ENCODE measurements around the gene CLK3. TPM values are rescaled to one million over a fixed set of nuclear protein-coding genes. Genes with fewer than 3 reads are reported as not detected.

CLK3 gene
- total and polyA plus RNA-seq, 10 of the 15 experiments (the other 5 are each of a cell fraction or from before 2014, with no cell fraction given) = 3.3 to 169 (median 66.2) TPM

DNA sequence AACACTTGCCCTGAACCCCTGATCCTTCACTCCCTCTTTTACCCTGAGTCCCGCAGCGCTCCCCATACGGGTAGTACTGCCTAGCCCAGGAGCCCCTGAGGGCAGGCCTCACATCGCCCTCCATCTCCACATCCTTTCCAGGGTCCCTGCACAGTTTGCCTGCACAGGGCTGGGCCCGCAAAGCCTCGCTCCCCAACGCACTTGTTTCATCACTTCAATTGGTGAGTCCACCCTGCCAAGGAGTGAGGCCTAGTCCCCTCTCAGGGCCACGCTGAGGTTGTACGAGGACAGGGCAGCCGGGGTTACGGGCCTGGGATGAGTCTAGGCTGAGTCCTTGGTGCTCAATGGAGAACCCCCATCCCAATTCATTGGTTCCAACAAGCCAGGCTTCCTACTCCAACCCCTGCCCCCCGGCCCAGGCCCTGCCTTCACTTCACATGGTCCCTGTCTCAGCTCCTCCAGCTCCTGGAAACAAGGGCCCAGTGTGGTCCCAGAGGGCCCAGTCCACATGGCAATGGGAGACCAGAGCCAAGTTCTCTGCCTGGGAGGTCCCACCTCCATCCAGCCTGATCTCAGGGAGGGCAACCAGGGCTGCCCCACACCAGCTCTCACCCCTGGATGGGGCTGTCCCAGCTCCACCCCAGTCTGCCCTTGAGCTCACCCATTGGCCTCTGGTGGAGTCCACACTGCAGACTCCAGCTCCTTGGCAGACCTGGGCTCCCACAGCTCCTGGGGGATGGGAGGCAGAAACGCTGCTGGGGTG lies 12.4 kb upstream of the CLK3 start:
- no peak overlapping the region for H3K4me3 ChIP-seq
- peaks cover 8% of the 10 kb centered on the region; the same call in 1 of the 2 replicates for H3K4me1 ChIP-seq (ENCODE audit: control insufficient read depth, insufficient read depth, low read length)
- H3K9me3 ChIP-seq (replicated peaks; ENCODE audit: control insufficient read depth, insufficient read depth, low read length) = no peaks in the 10 kb centered on the region
- no peaks in the 10 kb centered on the region for H4K20me1 ChIP-seq (ENCODE audit: control insufficient read depth, insufficient read depth)
- FAIRE-seq (no peak), DNase-seq (ENCODE audit: low read depth, low spot score) (no peak), ATAC-seq (no peak)
- H3K27me3 ChIP-seq (replicated peaks in 1 of 2; ENCODE audit: control insufficient read depth in 2 of 2, insufficient read depth in 2 of 2, low read length in 1 of 2) = no peaks in the 10 kb centered on the region
- no peak overlapping the region for H2AFZ ChIP-seq (ENCODE audit: control insufficient read depth, low read depth, low read length)
- 82% methylated on average over 13 of the region's 13 CpGs for WGBS (ENCODE audit: insufficient coverage, insufficient replicate concordance, low lambda C conversion rate, missing lambda C conversion rate)
- no peak overlapping the region for H3K4me2 ChIP-seq (ENCODE audit: control insufficient read depth, insufficient read depth)
- SMC1A ChIA-PET (ENCODE audit: uncharacterized antibody, unreplicated experiment) = interaction anchor here (0.6 kb wide), 1 partner anchor 41 kb away, joined by 3 read pairs; no protein-coding TSS in a partner anchor
- TF ChIP-seq RAD21 (IDR thresholded peaks at IDR 0.05; ENCODE audit: insufficient read depth, low read depth, low read length) (no peak), ATF7 (IDR thresholded peaks at IDR 0.05; ENCODE audit: low read depth) (no peak), BACH1 (IDR thresholded peaks at IDR 0.05; ENCODE audit: borderline replicate concordance) (no peak)
- TF ChIP-seq, protein P1, sequence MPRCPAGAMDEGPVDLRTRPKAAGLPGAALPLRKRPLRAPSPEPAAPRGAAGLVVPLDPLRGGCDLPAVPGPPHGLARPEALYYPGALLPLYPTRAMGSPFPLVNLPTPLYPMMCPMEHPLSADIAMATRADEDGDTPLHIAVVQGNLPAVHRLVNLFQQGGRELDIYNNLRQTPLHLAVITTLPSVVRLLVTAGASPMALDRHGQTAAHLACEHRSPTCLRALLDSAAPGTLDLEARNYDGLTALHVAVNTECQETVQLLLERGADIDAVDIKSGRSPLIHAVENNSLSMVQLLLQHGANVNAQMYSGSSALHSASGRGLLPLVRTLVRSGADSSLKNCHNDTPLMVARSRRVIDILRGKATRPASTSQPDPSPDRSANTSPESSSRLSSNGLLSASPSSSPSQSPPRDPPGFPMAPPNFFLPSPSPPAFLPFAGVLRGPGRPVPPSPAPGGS (IDR thresholded peaks at IDR 0.05; ENCODE audit: borderline replicate concordance, insufficient read depth, low read depth, low read length, poor library complexity, severe bottlenecking) = no peak
- CTCF ChIA-PET = no interaction called here
- in situ Hi-C loops (cut with MboI) = no loop called here
- BruUV-seq (replicated peaks) = no TSS peak
- peaks cover 3% of the 10 kb centered on the region for H3K79me2 ChIP-seq (ENCODE audit: control insufficient read depth, insufficient read depth, low read length)
- H3K36me3 ChIP-seq (ENCODE audit: control insufficient read depth in 2 of 2, insufficient read depth in 2 of 2, low read length in 1 of 2) = no peaks in the 10 kb centered on the region
- H3K9ac ChIP-seq (ENCODE audit: control insufficient read depth, insufficient read depth, low read length) = no peak overlapping the region
- intact Hi-C loops (cut with micrococcal nuclease; ENCODE audit: unreplicated experiment) = no loop called here
- H3K27ac ChIP-seq (ENCODE audit: control insufficient read depth, insufficient read depth) = no peak overlapping the region
- POLR2A ChIA-PET = interaction anchor here (0.6 kb wide), 1 partner anchor 398 kb away, joined by 5 read pairs; no protein-coding TSS in a partner anchor
- RAD21 ChIA-PET (ENCODE audit: unreplicated experiment) = no interaction called here
